NT2/D1 (cell line): Measurements from ENCODE around the gene CD84.
"Not testable (repeated sequence)": the region's sequence is repeated elsewhere in the genome, so short reads cannot be mapped to it uniquely, and the experiment has no call there.

Experiments
- DNase-seq: peaks from one replicate; pipeline ENCODE4 v3.0.0-alpha.2; 2011; ENCODE audit warnings: low read depth, low spot score
- H3K27me3 ChIP-seq: 2 replicates; pipeline ENCODE4 v1.6.0; 2011; ENCODE audit warnings: mild to moderate bottlenecking; ENCODE audit not compliant: insufficient read length, insufficient read depth
- H3K36me3 ChIP-seq: 2 replicates; pipeline ENCODE4 v1.6.1; 2011; ENCODE audit warnings: mild to moderate bottlenecking, low read length, mixed read lengths; ENCODE audit not compliant: insufficient read depth, insufficient read length
- H3K4me1 ChIP-seq: 2 replicates; pipeline ENCODE4 v1.5.1; 2011; ENCODE audit not compliant: insufficient read depth, insufficient read length
- H3K4me3 ChIP-seq: 2 replicates; pipeline ENCODE4 v1.5.1; 2011; ENCODE audit warnings: low read depth; ENCODE audit not compliant: insufficient read length
- H3K9ac ChIP-seq: 2 replicates; pipeline ENCODE4 v1.6.0; 2011; ENCODE audit warnings: low read depth; ENCODE audit not compliant: insufficient read length
- H3K9me3 ChIP-seq: 2 replicates; pipeline ENCODE4 v1.5.1; 2011; ENCODE audit warnings: mild to moderate bottlenecking, low read length; ENCODE audit not compliant: insufficient read depth
- SUZ12 ChIP-seq: IDR thresholded peaks from 2 replicates; pipeline ENCODE4 v1.6.1; 2011; ENCODE audit not compliant: insufficient read length, insufficient read depth; ENCODE audit errors: extremely low read depth
- YY1 ChIP-seq: IDR thresholded peaks from 2 replicates; pipeline ENCODE4 v1.6.1; 2011; ENCODE audit not compliant: insufficient read length, insufficient read depth
- ZNF274 ChIP-seq: IDR thresholded peaks from 2 replicates; pipeline ENCODE4 v1.6.1; 2011; ENCODE audit warnings: mild to moderate bottlenecking, low read depth, low read length

CD84 gene

GRCh38 chr1:160597051-160597450 is 17.8 kb upstream of the CD84 start:
- no peaks in the 10 kb centered on the region for H3K36me3 ChIP-seq
- H3K4me3 ChIP-seq, result no peak overlapping the region
- DNase-seq, result no peak
- H3K9me3 ChIP-seq, result peaks cover 20% of the 10 kb centered on the region; the same call in 1 of the 2 replicates
- H3K27me3 ChIP-seq, result no peaks in the 10 kb centered on the region
- TF ChIP-seq ZNF274, result no peak
- TF ChIP-seq SUZ12, result no peak
- TF ChIP-seq YY1, result no peak
- no peak overlapping the region for H3K9ac ChIP-seq
- H3K4me1 ChIP-seq, result no peaks in the 10 kb centered on the region

- Histone ChIP-seq H3K4me3 (no peak overlapping the region), H3K4me1 (no peaks in the 10 kb centered on the region), H3K9me3 (no peaks in the 10 kb centered on the region), H3K36me3 (no peaks in the 10 kb centered on the region), H3K27me3 (no peaks in the 10 kb centered on the region), H3K9ac (no peak overlapping the region)
- TF ChIP-seq SUZ12 (no peak), ZNF274 (no peak), YY1 (no peak)
- no peak for DNase-seq
Measured at GRCh38 chr1:160590488-160590887, 11.2 kb upstream of the CD84 start.

GRCh38 chr1:160588468-160588867 is 9.2 kb upstream of the CD84 start:
- no peaks in the 10 kb centered on the region for H3K9me3 ChIP-seq

GRCh38 chr1:160584784-160585183 is 5.5 kb upstream of the CD84 start:
- TF ChIP-seq ZNF274 (no peak), SUZ12 (no peak), YY1 (no peak)

More at GRCh38 chr1:160588468-160588867, 9.2 kb upstream of the CD84 start:
- no peak overlapping the region for H3K9ac ChIP-seq
- no peak overlapping the region for H3K4me3 ChIP-seq
- H3K36me3 ChIP-seq, result no peaks in the 10 kb centered on the region
- H3K4me1 ChIP-seq, result no peaks in the 10 kb centered on the region
- TF ChIP-seq SUZ12 (no peak), YY1 (no peak), ZNF274 (no peak)
- H3K27me3 ChIP-seq, result no peaks in the 10 kb centered on the region
- DNase-seq, result no peak

GRCh38 chr1:160582976-160583375 is 3.7 kb upstream of the CD84 start:
- H3K4me1 ChIP-seq, H3K9me3 ChIP-seq, H3K36me3 ChIP-seq, H3K4me3 ChIP-seq, H3K27me3 ChIP-seq, H3K9ac ChIP-seq, DNase-seq: not testable (repeated sequence)

More at GRCh38 chr1:160584784-160585183, 5.5 kb upstream of the CD84 start:
- Histone ChIP-seq H3K4me1 (no peaks in the 10 kb centered on the region), H3K9ac (no peak overlapping the region), H3K4me3 (no peak overlapping the region), H3K36me3 (no peaks in the 10 kb centered on the region), H3K9me3 (no peaks in the 10 kb centered on the region), H3K27me3 (no peaks in the 10 kb centered on the region)
- DNase-seq, result no peak

- TF ChIP-seq SUZ12 (no peak), ZNF274 (no peak), YY1 (no peak)
- H3K36me3 ChIP-seq, result no peaks in the 10 kb centered on the region
- no peak overlapping the region for H3K9ac ChIP-seq
- DNase-seq, result no peak
- no peak overlapping the region for H3K4me3 ChIP-seq
- no peaks in the 10 kb centered on the region for H3K27me3 ChIP-seq
- no peaks in the 10 kb centered on the region for H3K9me3 ChIP-seq
- H3K4me1 ChIP-seq, result no peaks in the 10 kb centered on the region
Measured at GRCh38 chr1:160581961-160582360, 2.7 kb upstream of the CD84 start.

- Histone ChIP-seq H3K9me3 (no peaks in the 10 kb centered on the region), H3K4me3 (no peak overlapping the region), H3K4me1 (no peaks in the 10 kb centered on the region), H3K36me3 (no peaks in the 10 kb centered on the region), H3K9ac (no peak overlapping the region), H3K27me3 (no peaks in the 10 kb centered on the region)
- no peak for TF ChIP-seq SUZ12
- TF ChIP-seq YY1, result no peak
- no peak for TF ChIP-seq ZNF274
- no peak for DNase-seq
Measured at GRCh38 chr1:160580221-160580812, 1.0 kb upstream of the CD84 start.
